H1 (cell line): ENCODE data around the gene TMEM130. TPM values are rescaled to one million over a fixed set of nuclear protein-coding genes. Genes with fewer than 3 reads are reported as not detected.

ENCODE experiments used
- CTCF ChIA-PET: fragments of 300-600 bp; sonication (Branson Sonifier 250); formaldehyde crosslinking; loops from one replicate; lab custom pipeline; 2021; ENCODE audit not compliant: partially characterized antibody; lab: Charles Lee
- POLR2A ChIA-PET: fragments of 300-600 bp; sonication (Branson Sonifier 250); formaldehyde crosslinking; loops from one replicate; lab custom pipeline; 2021; ENCODE audit warnings: inconsistent platforms; ENCODE audit not compliant: partially characterized antibody; lab: Charles Lee
- DNase-seq, 2 experiments: peaks; one replicate each; pipeline versions ENCODE4 v3.0.0 to v3.0.0-alpha.2; 2010 to 2022; ENCODE audit warnings: low spot score in 2 of 2, low read depth in 1 of 2, mixed read lengths in 1 of 2
- FAIRE-seq: peaks from 2 replicates; lab custom pipeline; 2011; peaks lifted over from hg19 to GRCh38; lab: Jason Lieb, UNC
- H2AFZ ChIP-seq: 2 replicates; pipeline ENCODE4 v1.8.1; 2012; ENCODE audit warnings: low read length, inconsistent platforms
- H2AK5ac ChIP-seq: 2 replicates; pipeline ENCODE4 v1.6.1; 2013; ENCODE audit warnings: low read depth, low read length
- H2BK120ac ChIP-seq: replicated peaks from 2 replicates; pipeline ENCODE3; 2013; ENCODE audit warnings: low read depth, low read length, inconsistent platforms
- H2BK12ac ChIP-seq: 2 replicates; pipeline ENCODE4 v1.6.1; 2013; ENCODE audit warnings: low read depth, low read length
- H2BK15ac ChIP-seq: 2 replicates; pipeline ENCODE4 v1.6.1; 2013; ENCODE audit warnings: low read length
- H2BK20ac ChIP-seq: 2 replicates; pipeline ENCODE4 v1.6.1; 2013; ENCODE audit warnings: low read length
- H2BK5ac ChIP-seq: 2 replicates; pipeline ENCODE4 v1.6.1; 2013; ENCODE audit warnings: low read depth, low read length
- H3K14ac ChIP-seq: 2 replicates; pipeline ENCODE4 v1.6.1; 2013; ENCODE audit warnings: inconsistent platforms; ENCODE audit not compliant: insufficient read length
- H3K18ac ChIP-seq: 2 replicates; pipeline ENCODE4 v1.6.1; 2013; ENCODE audit warnings: low read length; ENCODE audit errors: extremely low read depth
- H3K23ac ChIP-seq: 2 replicates; pipeline ENCODE4 v1.6.1; 2013; ENCODE audit warnings: inconsistent platforms; ENCODE audit not compliant: insufficient read length
- H3K23me2 ChIP-seq: 2 replicates; pipeline ENCODE4 v1.6.1; 2013; ENCODE audit warnings: low read depth, low read length
- H3K27ac ChIP-seq: 2 replicates; pipeline ENCODE4 v1.6.1; 2011; ENCODE audit warnings: low read depth, low read length, inconsistent platforms
- H3K27me3 ChIP-seq, 4 experiments: replicated peaks in 1 of 4; 1 replicate in 1 of 4; 2 replicates in 3 of 4; pipeline versions ENCODE4 v1.6.1 to v1.8.1; 2011 to 2013; ENCODE audit warnings: low read length in 3 of 4, mild to moderate bottlenecking in 3 of 4, inconsistent platforms in 2 of 4, mixed read lengths in 2 of 4, moderate library complexity in 1 of 4; ENCODE audit not compliant: control insufficient read depth in 3 of 4, insufficient read depth in 3 of 4; ENCODE audit errors: extremely low read depth in 1 of 4
- H3K36me3 ChIP-seq, 4 experiments: 2 replicates each; pipeline versions ENCODE4 v1.6.1 to v1.8.1; 2011 to 2013; ENCODE audit warnings: mild to moderate bottlenecking in 4 of 4, low read length in 3 of 4, moderate library complexity in 2 of 4, control low read depth in 1 of 4, inconsistent platforms in 1 of 4; ENCODE audit not compliant: insufficient read depth in 4 of 4, control insufficient read depth in 2 of 4
- H3K4ac ChIP-seq: replicated peaks from 2 replicates; pipeline ENCODE3; 2013; ENCODE audit warnings: low read length, low read depth, mixed read lengths, inconsistent platforms; ENCODE audit not compliant: insufficient read length
- H3K4me1 ChIP-seq, 4 experiments: replicated peaks in 1 of 4; 1 replicate in 1 of 4; 2 replicates in 3 of 4; pipeline versions ENCODE4 v1.6.1 to v1.8.1; 2011 to 2013; ENCODE audit warnings: low read length in 3 of 4, inconsistent platforms in 2 of 4, mixed read lengths in 1 of 4; ENCODE audit not compliant: insufficient read depth in 4 of 4, control insufficient read depth in 3 of 4
- H3K4me2 ChIP-seq, 2 experiments: 2 replicates each; pipeline versions ENCODE4 v1.6.1 to v1.8.1; 2011 to 2013; ENCODE audit warnings: low read depth in 2 of 2, low read length in 2 of 2, control low read depth in 1 of 2, inconsistent platforms in 1 of 2, mild to moderate bottlenecking in 1 of 2; ENCODE audit not compliant: insufficient read depth in 1 of 2
- H3K4me3 ChIP-seq, 4 experiments: fragments of 200-600, 300-600 bp in 1 of 4; sonication (generic), shearing (Covaris generic), sonication (Bioruptor Twin) in 1 of 4; 2 replicates each; pipeline versions ENCODE4 v1.5.1 to v1.8.1; 2011 to 2016; ENCODE audit warnings: low read length in 4 of 4, low read depth in 3 of 4, control low read depth in 2 of 4, inconsistent platforms in 2 of 4, mild to moderate bottlenecking in 2 of 4, mixed read lengths in 1 of 4, moderate library complexity in 1 of 4; ENCODE audit not compliant: insufficient read depth in 2 of 4; ENCODE audit errors: extremely low read depth in 1 of 4
- H3K56ac ChIP-seq: replicated peaks from 2 replicates; pipeline ENCODE3; 2013; ENCODE audit warnings: low read depth, mild to moderate bottlenecking, mixed read lengths, low read length, inconsistent platforms; ENCODE audit not compliant: insufficient read length
- H3K79me1 ChIP-seq: 2 replicates; pipeline ENCODE4 v1.6.1; 2013; ENCODE audit warnings: low read depth, low read length, control low read depth
- H3K79me2 ChIP-seq, 2 experiments: 2 replicates each; pipeline versions ENCODE4 v1.6.1 to v1.8.1; 2012 to 2013; ENCODE audit warnings: low read length in 2 of 2, mild to moderate bottlenecking in 2 of 2, inconsistent platforms in 1 of 2; ENCODE audit not compliant: insufficient read depth in 2 of 2, control insufficient read depth in 1 of 2
- H3K9ac ChIP-seq, 4 experiments: replicated peaks in 1 of 4; 1 replicate in 1 of 4; 2 replicates in 3 of 4; pipeline versions ENCODE4 v1.6.1 to v1.8.1; 2011 to 2013; ENCODE audit warnings: low read depth in 3 of 4, low read length in 3 of 4, control low read depth in 2 of 4, mild to moderate bottlenecking in 2 of 4, moderate library complexity in 2 of 4, inconsistent platforms in 1 of 4; ENCODE audit errors: extremely low read depth in 1 of 4
- H3K9me3 ChIP-seq, 2 experiments: 2 replicates each; pipeline versions ENCODE4 v1.6.1 to v1.8.1; 2012 to 2013; ENCODE audit warnings: mild to moderate bottlenecking in 2 of 2, moderate library complexity in 2 of 2, control low read depth in 1 of 2, inconsistent platforms in 1 of 2, low read depth in 1 of 2, low read length in 1 of 2, mixed read lengths in 1 of 2; ENCODE audit not compliant: insufficient read depth in 2 of 2
- H4K20me1 ChIP-seq, 2 experiments: replicated peaks in 1 of 2; 2 replicates each; pipeline versions ENCODE3 to v1.8.1; 2011 to 2013; ENCODE audit warnings: inconsistent platforms in 2 of 2, low read length in 2 of 2, mild to moderate bottlenecking in 1 of 2; ENCODE audit not compliant: insufficient read depth in 2 of 2, control insufficient read depth in 1 of 2
- H4K5ac ChIP-seq: 2 replicates; pipeline ENCODE4 v1.6.1; 2013; ENCODE audit warnings: low read length, low read depth, mixed read lengths, inconsistent platforms; ENCODE audit not compliant: insufficient read length
- H4K8ac ChIP-seq: 2 replicates; pipeline ENCODE4 v1.8.0; 2013; ENCODE audit warnings: mild to moderate bottlenecking, moderate library complexity, low read length, inconsistent platforms; ENCODE audit not compliant: insufficient read depth; ENCODE audit errors: extremely low read depth
- H4K91ac ChIP-seq: replicated peaks from 2 replicates; pipeline ENCODE3; 2013; ENCODE audit warnings: low read length, mixed read lengths, inconsistent platforms; ENCODE audit not compliant: insufficient read length
- ATF2 ChIP-seq: IDR thresholded peaks from 2 replicates; pipeline ENCODE4 v1.6.1; 2012; ENCODE audit warnings: low read length, inconsistent platforms
- BCL11A ChIP-seq, 2 experiments: IDR thresholded peaks; one replicate each; pipeline ENCODE4 v1.6.1; 2011; ENCODE audit warnings: low read depth in 2 of 2, low read length in 2 of 2, mild to moderate bottlenecking in 2 of 2
- CTBP2 ChIP-seq: IDR thresholded peaks from 2 replicates; pipeline ENCODE4 v1.7.0; 2011; ENCODE audit warnings: borderline replicate concordance, mild to moderate bottlenecking, moderate library complexity, mixed read lengths, low read length; ENCODE audit not compliant: insufficient read depth, insufficient read length
- NANOG ChIP-seq: IDR thresholded peaks from 2 replicates; pipeline ENCODE4 v1.6.1; 2011; ENCODE audit warnings: low read length, low read depth, mild to moderate bottlenecking, inconsistent platforms; ENCODE audit not compliant: insufficient read depth, poor library complexity, severe bottlenecking
- NRF1 ChIP-seq: IDR thresholded peaks from 2 replicates; pipeline ENCODE4 v1.6.1; 2011; ENCODE audit warnings: mild to moderate bottlenecking, low read depth, low read length, improper control_type of control experiment
- RBBP5 ChIP-seq: IDR thresholded peaks from 2 replicates; pipeline ENCODE4 v1.7.1; 2012; ENCODE audit warnings: low read depth, mild to moderate bottlenecking, inconsistent platforms, low read length, moderate library complexity, borderline replicate concordance
- SAP30 ChIP-seq: fragments of 300-600 bp; sonication (generic); IDR thresholded peaks from 2 replicates; pipeline ENCODE4 v1.7.1; 2012; ENCODE audit warnings: low read length, moderate library complexity, mild to moderate bottlenecking, inconsistent platforms; ENCODE audit not compliant: insufficient read depth, insufficient replicate concordance
- SP4 ChIP-seq: IDR thresholded peaks from 2 replicates; pipeline ENCODE4 v1.6.1; 2012; ENCODE audit warnings: low read length, inconsistent platforms
- USF2 ChIP-seq: IDR thresholded peaks from 2 replicates; pipeline ENCODE4 v1.6.1; 2011; ENCODE audit warnings: low read length, improper control_type of control experiment
- WGBS, 2 experiments: shearing (Covaris generic) in 1 of 2; methylation state at CpG; one replicate each; pipeline versions ENCODE4 v1.1.6 to v1.1.7; 2013 to 2015; ENCODE audit warnings: low lambda C conversion rate in 2 of 2, mixed read lengths in 2 of 2, inconsistent platforms in 1 of 2, low coverage in 1 of 2, missing lambda C conversion rate in 1 of 2; ENCODE audit not compliant: insufficient replicate concordance in 2 of 2, insufficient coverage in 1 of 2, insufficient read length in 1 of 2; ENCODE audit errors: extremely low coverage in 1 of 2, missing lambda C conversion rate in 1 of 2; 5-methylcytosine and 5-hydroxymethylcytosine counted together
- polyA plus RNA-seq, 7 experiments: library from polyadenylated mRNA; depleted of rRNA in 3 of 7; stranded (reverse) in 5 of 7; unstranded in 2 of 7; fragments of >200 nt in 5 of 7; fragments of 200-250 nt in 2 of 7; gene quantifications; 1 replicate in 5 of 7; 2 replicates in 1 of 7; 4 replicates in 1 of 7; pipeline versions ENCODE4 v1.2.1 to v1.2.3, GENCODE V29; 2011 to 2013; ENCODE audit warnings: missing spikeins in 2 of 7, mixed read lengths in 2 of 7
- total RNA-seq: library from RNA; stranded (reverse); fragmentation: NEBNext Ultra II Directional; extraction: Animal tissue kit (Norgen Biotek cat#: 25700); gene quantifications from 2 replicates; pipeline ENCODE4 v1.2.1, GENCODE V29; 2021

TMEM130 gene
- total and polyA plus RNA-seq, 2 of the 8 experiments (the other 6 are each of a cell fraction or from before 2014, with no cell fraction given): 2.9 to 6.6 TPM

- no peak overlapping the region for H3K4me2 ChIP-seq
- FAIRE-seq: no peak
- 95% methylated on average over 4 of the region's 4 CpGs; no CpG with 5 or more reads in 1 of the 2 experiments for WGBS, 2 experiments
Observed at GRCh38 chr7:98823226-98823625, 46.6 kb downstream of the TMEM130 start.

More at GRCh38 chr7:98823226-98823625, 46.6 kb downstream of the TMEM130 start:
- H4K5ac ChIP-seq: no peak overlapping the region
- ChIA-PET POLR2A (no interaction called here), CTCF (interaction anchor here (1.2 to 4.6 kb wide), 2 partner anchors 10 to 13 kb away, joined by 3 to 46 read pairs; no protein-coding TSS in a partner anchor)
- H3K79me2 ChIP-seq: no peaks in the 10 kb centered on the region
- no peak overlapping the region for H4K91ac ChIP-seq
- DNase-seq: no peak
- H3K4me1 ChIP-seq: peaks cover 0 to 16% (median 8%) of the 10 kb centered on the region in 4 experiments; a peak in 6 of 7 replicates
- no peak overlapping the region for H3K23ac ChIP-seq
- H3K56ac ChIP-seq: no peak overlapping the region
- H2BK5ac ChIP-seq: no peak overlapping the region
- no peak overlapping the region for H2AK5ac ChIP-seq
- no peaks in the 10 kb centered on the region for H3K36me3 ChIP-seq
- H3K9me3 ChIP-seq: no peaks in the 10 kb centered on the region; a peak in 1 of 4 replicates
- H4K20me1 ChIP-seq: no peaks in the 10 kb centered on the region
- H3K18ac ChIP-seq: no peak overlapping the region
- H3K23me2 ChIP-seq: no peaks in the 10 kb centered on the region
- H2BK120ac ChIP-seq: no peak overlapping the region
- H2BK15ac ChIP-seq: no peak overlapping the region
- no peak for TF ChIP-seq ATF2
- no peak for TF ChIP-seq BCL11A (IDR thresholded peaks at IDR 0.05; ENCODE audit: low read depth in 2 of 2, low read length in 2 of 2)
- TF ChIP-seq NANOG: no peak
- TF ChIP-seq RBBP5: no peak
- TF ChIP-seq SAP30: no peak
- TF ChIP-seq CTBP2: no peak
- no peak for TF ChIP-seq NRF1
- no peak for TF ChIP-seq USF2
- no peak for TF ChIP-seq SP4
- no peak overlapping the region for H2AFZ ChIP-seq
- no peaks in the 10 kb centered on the region; a peak in 1 of 7 replicates for H3K27me3 ChIP-seq
- no peaks in the 10 kb centered on the region for H3K79me1 ChIP-seq
- no peak overlapping the region for H2BK12ac ChIP-seq
- no peak overlapping the region for H3K4me3 ChIP-seq
- H3K27ac ChIP-seq: no peak overlapping the region
- H3K9ac ChIP-seq: no peak overlapping the region
- H2BK20ac ChIP-seq: no peak overlapping the region
- H3K4ac ChIP-seq: no peak overlapping the region
- no peak overlapping the region for H4K8ac ChIP-seq
- H3K14ac ChIP-seq: no peak overlapping the region
